SK-N-SH treated with all-trans-retinoic acid at 6 μM for 48 hours (cell line): ENCODE measurements around the gene FEM1A.
"Not testable (repeated sequence)": the region's sequence is repeated elsewhere in the genome, so short reads cannot be mapped to it uniquely, and the experiment has no call there.

ENCODE experiments used
- ATAC-seq: fragments of 200-7000 bp; cut with Tn5 transposase; 3 replicates; pipeline ENCODE4 v1.9.1; 2020; ENCODE audit warnings: mild to moderate bottlenecking, moderate library complexity
- ARNTL ChIP-seq: fragments of 450-650 bp; formaldehyde crosslinking; IDR thresholded peaks from 2 replicates; pipeline ENCODE4 v1.5.0; 2020; ENCODE audit warnings: low read depth, mild to moderate bottlenecking, moderate library complexity, borderline replicate concordance
- CSDC2 ChIP-seq: fragments of 250-450 bp; sonication (Bioruptor Pico); IDR thresholded peaks from 2 replicates; pipeline ENCODE4 v1.5.0; 2020; ENCODE audit warnings: mild to moderate bottlenecking, moderate library complexity
- CSRNP3 ChIP-seq: fragments of 250-450 bp; sonication (Bioruptor Pico); IDR thresholded peaks from 2 replicates; pipeline ENCODE4 v1.5.1; 2021; ENCODE audit warnings: mild to moderate bottlenecking, moderate library complexity
- ESRRG ChIP-seq: fragments of 250-450 bp; sonication (Bioruptor Pico); IDR thresholded peaks from 2 replicates; pipeline ENCODE4 v1.6.1; 2021; ENCODE audit warnings: mild to moderate bottlenecking
- GLIS3 ChIP-seq: fragments of 250-450 bp; sonication (Bioruptor Pico); IDR thresholded peaks from 2 replicates; pipeline ENCODE4 v1.5.0; 2020; ENCODE audit warnings: mild to moderate bottlenecking, moderate library complexity
- ISL1 ChIP-seq: fragments of 250-450 bp; sonication (Bioruptor Pico); IDR thresholded peaks from 2 replicates; pipeline ENCODE4 v2.1.2; 2022; ENCODE audit warnings: mild to moderate bottlenecking, moderate library complexity
- PATZ1 ChIP-seq: fragments of 250-450 bp; sonication (Bioruptor Pico); IDR thresholded peaks from 2 replicates; pipeline ENCODE4 v1.8.0; 2020; ENCODE audit warnings: mild to moderate bottlenecking, moderate library complexity, borderline replicate concordance
- POU6F1 ChIP-seq: fragments of 250-450 bp; sonication (Bioruptor Pico); IDR thresholded peaks from 2 replicates; pipeline ENCODE4 v1.8.0; 2021; ENCODE audit warnings: low read depth, mild to moderate bottlenecking, moderate library complexity, borderline replicate concordance
- RARB ChIP-seq: fragments of 250-450 bp; sonication (Bioruptor Pico); IDR thresholded peaks from 2 replicates; pipeline ENCODE4 v1.8.0; 2021; ENCODE audit warnings: mild to moderate bottlenecking, moderate library complexity
- SNAI2 ChIP-seq: fragments of 250-450 bp; sonication (Bioruptor Pico); IDR thresholded peaks from 2 replicates; pipeline ENCODE4 v1.5.0; 2020; ENCODE audit warnings: mild to moderate bottlenecking, moderate library complexity
- TCF4 ChIP-seq: fragments of 250-450 bp; sonication (Bioruptor Pico); IDR thresholded peaks from 2 replicates; pipeline ENCODE4 v1.8.0; 2021; ENCODE audit warnings: mild to moderate bottlenecking, moderate library complexity, borderline replicate concordance
- TOX ChIP-seq: fragments of 250-450 bp; sonication (Bioruptor Pico); IDR thresholded peaks from 2 replicates; pipeline ENCODE4 v1.8.0; 2021; ENCODE audit warnings: mild to moderate bottlenecking, moderate library complexity, borderline replicate concordance
- ZC3H10 ChIP-seq: fragments of 250-450 bp; sonication (Bioruptor Pico); IDR thresholded peaks from 2 replicates; pipeline ENCODE4 v1.5.1; 2021; ENCODE audit warnings: mild to moderate bottlenecking, moderate library complexity
- ZFP3 ChIP-seq: fragments of 250-450 bp; sonication (Bioruptor Pico); IDR thresholded peaks from 2 replicates; pipeline ENCODE4 v1.5.0; 2020; ENCODE audit warnings: mild to moderate bottlenecking, moderate library complexity
- ZFP30 ChIP-seq: fragments of 450-650 bp; formaldehyde crosslinking; IDR thresholded peaks from 2 replicates; pipeline ENCODE4 v1.5.0; 2022; ENCODE audit warnings: mild to moderate bottlenecking, moderate library complexity
- ZNF565 ChIP-seq: fragments of 450-650 bp; formaldehyde crosslinking; conservative IDR thresholded peaks from 2 replicates; pipeline ENCODE4 v1.5.0; 2020; ENCODE audit warnings: low read depth, mild to moderate bottlenecking, moderate library complexity
- ZNF70 ChIP-seq: fragments of 450-650 bp; formaldehyde crosslinking; IDR thresholded peaks from 2 replicates; pipeline ENCODE4 v1.5.0; 2020; ENCODE audit warnings: mild to moderate bottlenecking, moderate library complexity

FEM1A gene

GRCh38 chr19:4803736-4804695 is 12.5 kb downstream of the FEM1A start:
- peak; percentile 92 for ATAC-seq
- TF ChIP-seq ZNF70 (CRISPR knock-in tag) (peak; percentile 33; the same call in 1 of the 2 replicates), CSRNP3 (CRISPR knock-in tag) (no peak)

- not testable (repeated sequence) for ATAC-seq
Measured at GRCh38 chr19:4805140-4805539, 13.6 kb downstream of the FEM1A start.

GRCh38 chr19:4806384-4806783 is 14.8 kb downstream of the FEM1A start:
- TF ChIP-seq CSRNP3 (CRISPR knock-in tag) (no peak), POU6F1 (CRISPR knock-in tag) (no peak), CSDC2 (CRISPR knock-in tag) (no peak), ZC3H10 (no peak), ISL1 (CRISPR knock-in tag) (no peak), TOX (no peak), ZFP30 (CRISPR knock-in tag) (no peak), RARB (CRISPR knock-in tag) (no peak), TCF4 (CRISPR knock-in tag) (no peak), ZFP3 (CRISPR knock-in tag) (no peak), ESRRG (CRISPR knock-in tag) (no peak), SNAI2 (CRISPR knock-in tag) (no peak), PATZ1 (CRISPR knock-in tag) (no peak)
- ATAC-seq: no peak

- no peak for ATAC-seq
- TF ChIP-seq POU6F1 (CRISPR knock-in tag): no peak
- TF ChIP-seq ZNF565 (CRISPR knock-in tag): no peak
- no peak for TF ChIP-seq GLIS3 (CRISPR knock-in tag)
- no peak for TF ChIP-seq ZC3H10
- TF ChIP-seq ESRRG (CRISPR knock-in tag): no peak
- no peak for TF ChIP-seq ARNTL (CRISPR knock-in tag)
- no peak for TF ChIP-seq CSRNP3 (CRISPR knock-in tag)
- TF ChIP-seq RARB (CRISPR knock-in tag): no peak
Measured at GRCh38 chr19:4807188-4807587, 15.7 kb downstream of the FEM1A start.
